PC-3 (cell line): ENCODE results near the gene SORL1. TPM values are rescaled to one million over a fixed set of nuclear protein-coding genes. Genes with fewer than 3 reads are reported as not detected.

ENCODE experiments used
- ATAC-seq: fragments of 200-7000 bp; cut with Tn5 transposase; 2 replicates; pipeline ENCODE4 v1.9.1; 2020; ENCODE audit warnings: mild to moderate bottlenecking, moderate library complexity
- BruUV-seq: library from RNA; stranded (reverse); fragments of 400-500 nt; replicated peaks from 2 replicates; lab custom pipeline; 2021; lab: Mats Ljungman, UMichigan
- CTCF ChIA-PET: fragments of 300-600 bp; sonication (Branson Sonifier 250); formaldehyde crosslinking; loops from one replicate; lab custom pipeline; 2022; ENCODE audit warnings: antibody characterized with exemption; lab: Charles Lee
- POLR2A ChIA-PET: fragments of 300-600 bp; sonication (Branson Sonifier 250); formaldehyde crosslinking; loops from one replicate; lab custom pipeline; 2022; ENCODE audit warnings: antibody characterized with exemption; ENCODE audit not compliant: unreplicated experiment; lab: Charles Lee
- DNase-seq: peaks from one replicate; pipeline ENCODE4 v3.0.0-alpha.2; 2015
- H2AFZ ChIP-seq: fragments of 300-600 bp; sonication (generic); 2 replicates; pipeline ENCODE4 v1.6.0; 2016; ENCODE audit warnings: antibody characterized with exemption, low read length
- H3F3A ChIP-seq: fragments of 300-600 bp; sonication (generic); one replicate; pipeline ENCODE4 v1.6.0; 2017; ENCODE audit warnings: antibody characterized with exemption, low read length, control low read depth, mild to moderate bottlenecking; ENCODE audit not compliant: unreplicated experiment
- H3K27ac ChIP-seq: fragments of 300-600 bp; sonication (generic); 2 replicates; pipeline ENCODE4 v1.5.1; 2016; ENCODE audit warnings: mild to moderate bottlenecking, low read length
- H3K27me3 ChIP-seq: fragments of 300-600 bp; sonication (generic); 2 replicates; pipeline ENCODE4 v1.6.1; 2016; ENCODE audit warnings: low read length, mixed read lengths
- H3K36me3 ChIP-seq: fragments of 300-600 bp; sonication (generic); 2 replicates; pipeline ENCODE4 v1.6.1; 2016; ENCODE audit warnings: low read depth, mixed run types, low read length, mixed read lengths
- H3K4me1 ChIP-seq: fragments of 300-600 bp; sonication (generic); 2 replicates; pipeline ENCODE4 v1.5.1; 2016; ENCODE audit warnings: low read length; ENCODE audit not compliant: insufficient read depth
- H3K4me2 ChIP-seq: fragments of 300-600 bp; sonication (generic); 2 replicates; pipeline ENCODE4 v1.6.0; 2016; ENCODE audit warnings: low read length
- H3K4me3 ChIP-seq: fragments of 300-600 bp; sonication (generic); 2 replicates; pipeline ENCODE4 v1.5.1; 2016; ENCODE audit warnings: mild to moderate bottlenecking, low read length, mixed read lengths
- H3K79me2 ChIP-seq: fragments of 300-600 bp; sonication (generic); 2 replicates; pipeline ENCODE4 v1.6.1; 2017; ENCODE audit warnings: low read length, mixed read lengths
- H3K9ac ChIP-seq: fragments of 300-600 bp; sonication (generic); 2 replicates; pipeline ENCODE4 v1.6.0; 2016; ENCODE audit warnings: mild to moderate bottlenecking, low read length
- H3K9me2 ChIP-seq: fragments of 300-600 bp; sonication (generic); replicated peaks from 2 replicates; pipeline ENCODE4 v1.6.1; 2016; ENCODE audit warnings: mixed run types, low read length, mixed read lengths
- H3K9me3 ChIP-seq: fragments of 300-600 bp; sonication (generic); 2 replicates; pipeline ENCODE4 v1.6.1; 2016; ENCODE audit warnings: low read length, mixed read lengths
- H4K20me1 ChIP-seq: fragments of 300-600 bp; sonication (generic); 2 replicates; pipeline ENCODE4 v1.6.1; 2016; ENCODE audit warnings: low read length, mixed read lengths
- CTCF ChIP-seq: fragments of 300-600 bp; sonication (generic); conservative IDR thresholded peaks from 2 replicates; pipeline ENCODE4 v1.5.1; 2017; ENCODE audit warnings: antibody characterized with exemption, low read depth, mild to moderate bottlenecking, low read length
- EZH2 ChIP-seq: fragments of 300-600 bp; sonication (generic); IDR thresholded peaks from one replicate; pipeline ENCODE4 v1.6.1; 2017; ENCODE audit warnings: antibody characterized with exemption, mild to moderate bottlenecking, low read length; ENCODE audit not compliant: unreplicated experiment
- EZH2phosphoT487 ChIP-seq: fragments of 300-600 bp; sonication (generic); IDR thresholded peaks from 2 replicates; pipeline ENCODE4 v1.6.1; 2018; ENCODE audit warnings: mild to moderate bottlenecking, antibody characterized with exemption, low read length, borderline replicate concordance
- intact Hi-C: fragments of 100-400 bp; cut with micrococcal nuclease; formaldehyde crosslinking; loops from 2 replicates; pipeline ENCODE4 v1.9.0; 2023
- total RNA-seq: library from RNA; depleted of rRNA; stranded (reverse); fragments of >200 nt; gene quantifications from 2 replicates; pipeline ENCODE4 v1.2.3, GENCODE V29; 2014

Gene SORL1
- total RNA-seq, 1 experiment from 2014 or later: 53.7 TPM

GRCh38 chr11:121556937-121557336 is 104.8 kb downstream of the SORL1 start:
- intact Hi-C loops: no loop called here
- no peak overlapping the region for H3K4me2 ChIP-seq
- no peak for DNase-seq
- H3K36me3 ChIP-seq: peaks cover 19% of the 10 kb centered on the region; the same call in 1 of the 2 replicates
- H2AFZ ChIP-seq: no peak overlapping the region
- POLR2A ChIA-PET: no interaction called here
- no peaks in the 10 kb centered on the region for H3K79me2 ChIP-seq
- no peaks in the 10 kb centered on the region for H3K9me2 ChIP-seq
- 0 out of 2 replicates have a peak, but pooled peaks cover 3% of the 10 kb centered on the region for H4K20me1 ChIP-seq
- H3K9me3 ChIP-seq: no peaks in the 10 kb centered on the region
- CTCF ChIA-PET: no interaction called here
- H3F3A ChIP-seq: peaks cover 3% of the 10 kb centered on the region
- H3K27ac ChIP-seq: no peak overlapping the region
- TF ChIP-seq CTCF: no peak
- TF ChIP-seq EZH2phosphoT487: no peak
- TF ChIP-seq EZH2: no peak
- no peaks in the 10 kb centered on the region for H3K27me3 ChIP-seq
- BruUV-seq: no TSS peak
- H3K4me3 ChIP-seq: no peak overlapping the region
- ATAC-seq: no peak
- no peak overlapping the region for H3K9ac ChIP-seq
- peaks cover 23% of the 10 kb centered on the region for H3K4me1 ChIP-seq

GRCh38 chr11:121557348-121557747 is 105.2 kb downstream of the SORL1 start:
- Histone ChIP-seq H3K4me3 (no peak overlapping the region), H3K4me2 (no peak overlapping the region), H3F3A (peaks cover 3% of the 10 kb centered on the region), H3K79me2 (no peaks in the 10 kb centered on the region), H3K9me2 (no peaks in the 10 kb centered on the region), H3K9me3 (no peaks in the 10 kb centered on the region), H4K20me1 (0 out of 2 replicates have a peak, but pooled peaks cover 3% of the 10 kb centered on the region), H3K4me1 (peaks cover 23% of the 10 kb centered on the region), H3K27ac (no peak overlapping the region), H3K9ac (no peak overlapping the region), H3K36me3 (peaks cover 19% of the 10 kb centered on the region; the same call in 1 of the 2 replicates), H2AFZ (no peak overlapping the region), H3K27me3 (no peaks in the 10 kb centered on the region)
- BruUV-seq: no TSS peak
- ChIA-PET POLR2A (no interaction called here), CTCF (no interaction called here)
- DNase-seq: peak; percentile 40
- no peak for ATAC-seq
- TF ChIP-seq EZH2phosphoT487: no peak
- TF ChIP-seq EZH2: no peak
- TF ChIP-seq CTCF: no peak
- intact Hi-C loops: no loop called here

GRCh38 chr11:121559606-121560200 is 107.6 kb downstream of the SORL1 start:
- H3K79me2 ChIP-seq: no peaks in the 10 kb centered on the region
- DNase-seq: no peak
- no peaks in the 10 kb centered on the region for H3K9me2 ChIP-seq
- H3K9ac ChIP-seq: no peak overlapping the region
- H3K27me3 ChIP-seq: no peaks in the 10 kb centered on the region
- intact Hi-C loops: no loop called here
- peaks cover 12% of the 10 kb centered on the region for H3K4me1 ChIP-seq
- no peaks in the 10 kb centered on the region for H4K20me1 ChIP-seq
- H3K4me3 ChIP-seq: no peak overlapping the region
- no peak overlapping the region for H2AFZ ChIP-seq
- no TSS peak for BruUV-seq
- TF ChIP-seq EZH2phosphoT487 (no peak), CTCF (no peak), EZH2 (no peak)
- H3K4me2 ChIP-seq: no peak overlapping the region
- H3K9me3 ChIP-seq: no peaks in the 10 kb centered on the region
- H3K27ac ChIP-seq: no peak overlapping the region
- no peak for ATAC-seq
- peaks cover 14% of the 10 kb centered on the region; the same call in 1 of the 2 replicates for H3K36me3 ChIP-seq
- ChIA-PET POLR2A (no interaction called here), CTCF (no interaction called here)
- H3F3A ChIP-seq: no peaks in the 10 kb centered on the region
